Stimulated activated CD8-positive, alpha-beta memory T cell treated with anti-CD3 and anti-CD28 coated beads, Interleukin-15, amount 100 ng/mL, for 24 hours (primary cell): Measurements from ENCODE around the gene DIS3L2.
"Not testable (repeated sequence)": the region's sequence is repeated elsewhere in the genome, so short reads cannot be mapped to it uniquely, and the experiment has no call there.

Experiments used
- DNase-seq: peaks from one replicate; pipeline ENCODE4 v3.0.0-alpha.2; 2020; ENCODE audit warnings: low read depth

DIS3L2 gene

DNA sequence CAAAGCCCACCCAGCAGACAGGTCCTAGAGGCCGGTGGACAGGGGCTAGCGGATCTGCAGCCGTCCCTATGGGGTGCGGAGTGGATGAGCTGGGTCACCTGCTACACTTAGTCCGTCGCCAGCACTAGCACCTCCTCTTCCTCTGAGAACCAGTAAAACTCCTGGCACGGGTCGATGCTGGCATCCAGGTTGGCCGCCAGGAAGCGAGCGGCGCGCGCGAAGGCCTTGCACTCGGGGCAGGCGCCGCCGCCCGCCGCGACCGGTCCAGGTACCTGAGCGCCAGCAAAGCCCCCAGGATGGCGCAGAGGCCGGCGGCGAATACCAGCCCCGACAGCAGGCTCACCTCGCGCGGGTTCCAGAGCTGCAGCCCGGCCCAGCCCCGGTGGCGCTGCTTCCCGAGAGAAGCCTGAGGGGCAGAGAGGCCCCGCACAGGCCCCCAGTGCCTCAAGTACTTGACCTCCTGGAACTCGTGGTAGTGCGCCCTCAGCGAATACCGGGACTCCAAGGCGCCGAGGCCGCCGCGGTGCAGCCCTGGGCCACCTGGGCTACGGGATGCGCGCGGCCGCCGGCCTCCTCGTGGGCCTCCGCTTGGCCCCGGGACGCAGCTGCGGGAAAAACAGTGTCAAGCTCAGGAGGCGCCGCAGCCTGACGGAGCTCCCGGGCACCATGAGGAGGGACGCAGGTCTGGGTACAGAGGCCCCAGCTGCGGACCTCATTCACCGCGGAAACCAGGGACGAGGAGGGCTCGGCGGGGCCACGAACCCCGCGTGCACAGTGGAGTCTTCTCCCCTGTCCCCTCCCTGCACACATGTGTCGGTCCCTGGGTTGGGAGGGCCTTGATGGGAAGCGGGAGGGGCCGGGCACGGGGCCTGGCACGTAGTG is 389.5 kb downstream of the DIS3L2 start:
- DNase-seq, result no peak

DNA sequence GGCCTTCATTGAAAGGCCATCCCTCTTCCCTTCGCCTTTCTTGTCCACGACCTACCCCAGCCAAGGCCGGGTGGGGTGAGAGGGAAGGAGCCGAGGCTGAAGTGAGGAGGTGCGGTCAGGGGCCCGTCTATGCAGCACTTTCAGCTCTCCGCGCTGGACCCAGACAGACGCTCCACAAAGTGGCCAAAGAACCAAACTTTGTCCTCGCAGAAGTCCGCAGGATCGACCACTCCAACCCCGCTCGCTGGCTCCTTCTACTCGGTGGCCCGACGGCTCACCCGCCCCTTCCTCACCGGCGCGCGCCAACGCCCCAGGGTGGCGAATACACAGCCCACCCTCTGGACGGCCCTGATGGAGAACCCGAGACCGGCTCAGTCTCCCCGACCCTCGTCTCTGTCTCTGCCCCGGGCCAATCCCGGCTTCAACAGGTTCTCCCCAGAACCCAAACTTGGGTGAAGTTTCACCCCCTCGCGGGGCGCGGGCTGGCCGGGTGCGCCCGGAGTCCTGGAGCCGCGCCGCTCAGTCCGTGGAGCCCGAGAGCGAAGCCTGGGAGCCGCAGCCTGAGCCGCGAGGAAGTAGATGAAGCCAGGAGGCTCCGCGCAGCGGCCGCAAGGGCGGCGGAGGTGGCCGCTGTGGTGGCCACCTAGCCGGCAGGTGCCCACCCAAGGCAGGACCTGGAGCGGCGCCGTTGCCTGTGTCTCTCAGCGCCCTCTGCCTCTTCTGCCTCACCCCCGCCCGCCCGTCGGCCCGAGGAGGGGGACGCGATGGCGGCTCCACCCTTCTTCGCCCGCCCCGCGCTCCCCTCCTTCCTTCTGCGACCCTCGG is 390.4 kb downstream of the DIS3L2 start:
- no peak for DNase-seq

DNA sequence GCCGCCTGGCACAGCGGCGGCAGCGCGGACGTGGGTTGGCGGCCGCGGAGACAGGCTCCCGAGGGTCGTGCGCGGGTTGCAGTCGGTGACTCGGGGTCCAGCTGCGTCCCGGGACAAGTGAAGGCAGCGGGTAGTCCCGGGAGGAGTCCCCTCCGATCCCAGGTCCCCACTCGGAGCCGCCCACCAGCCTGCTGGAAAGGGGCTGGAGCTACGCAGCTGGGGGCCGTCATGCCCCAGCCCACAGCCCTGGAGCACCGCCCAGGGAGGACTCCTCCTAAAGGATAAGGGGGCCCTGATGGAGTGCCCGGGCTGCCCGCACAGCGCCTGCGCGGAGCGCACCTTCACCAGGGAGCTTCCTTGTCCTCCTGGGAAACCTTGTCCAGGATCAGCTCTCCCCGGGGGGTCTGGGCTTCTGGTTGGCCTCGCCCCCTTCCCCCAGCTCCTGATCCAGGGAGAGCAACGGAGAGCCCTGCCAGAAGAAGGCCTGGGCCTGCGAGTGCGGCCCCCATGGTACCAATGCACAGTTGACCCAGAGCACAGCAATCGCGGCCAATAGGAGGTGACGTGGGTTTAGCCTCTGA is 391.1 kb downstream of the DIS3L2 start:
- no peak for DNase-seq

DNA sequence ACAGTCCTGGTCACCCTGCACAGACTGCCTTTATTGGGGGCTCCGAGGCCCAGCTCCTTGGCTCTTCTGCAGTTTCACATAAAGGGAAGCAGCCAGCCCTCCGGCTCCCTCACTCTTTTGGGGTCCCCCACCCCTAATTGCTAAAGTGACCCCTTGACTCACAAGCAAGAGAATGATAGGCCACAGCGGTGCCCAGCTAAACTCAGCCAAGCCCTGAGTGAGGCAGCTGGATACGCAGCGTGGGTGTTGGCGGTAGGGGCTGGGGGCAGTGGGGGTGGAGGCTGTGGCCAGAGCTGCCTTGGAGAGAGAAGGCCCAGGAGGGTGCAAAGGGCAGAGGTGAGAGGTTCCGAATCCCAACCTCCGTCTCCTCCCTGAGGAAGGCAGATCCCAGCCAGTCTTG is 391.6 kb downstream of the DIS3L2 start:
- no peak for DNase-seq

DNA sequence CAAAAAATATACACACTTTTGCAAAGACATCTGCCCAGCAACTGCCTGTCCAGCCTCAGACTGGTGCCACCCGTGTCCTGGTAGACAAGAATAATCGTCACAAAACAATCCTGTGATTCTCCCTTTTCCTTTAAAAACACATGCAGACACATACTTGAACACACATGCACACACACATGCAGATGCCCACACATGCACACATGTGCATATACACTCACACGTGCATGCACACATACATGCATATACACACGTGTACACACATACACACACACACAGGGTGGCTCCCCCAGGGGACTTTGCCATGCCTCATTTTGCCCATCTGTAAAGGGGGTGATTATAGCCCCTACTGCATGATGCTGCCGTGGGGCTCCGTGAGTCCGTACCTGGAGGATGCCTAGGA is 392.1 kb downstream of the DIS3L2 start:
- DNase-seq, result no peak

DNA sequence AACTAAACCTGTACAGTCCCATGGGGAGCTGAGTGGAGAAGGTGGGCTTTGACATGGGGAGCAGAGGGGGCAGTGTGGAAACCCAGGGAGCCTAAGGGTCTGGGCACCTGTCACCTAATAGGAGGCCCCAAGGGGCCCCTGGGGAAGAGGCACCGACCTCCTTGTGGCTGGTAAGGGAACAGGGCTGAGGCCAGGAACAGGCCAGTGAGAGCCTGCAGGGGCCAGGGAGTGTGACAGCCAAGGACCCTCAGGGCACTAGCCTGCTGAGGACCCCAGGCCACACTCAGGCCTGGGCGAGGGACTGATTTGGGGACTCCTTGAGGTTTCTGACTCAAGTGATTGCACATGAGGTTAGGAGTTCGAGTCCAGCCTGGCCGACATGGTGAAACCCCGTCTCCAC is 392.6 kb downstream of the DIS3L2 start:
- DNase-seq, result no peak

DNA sequence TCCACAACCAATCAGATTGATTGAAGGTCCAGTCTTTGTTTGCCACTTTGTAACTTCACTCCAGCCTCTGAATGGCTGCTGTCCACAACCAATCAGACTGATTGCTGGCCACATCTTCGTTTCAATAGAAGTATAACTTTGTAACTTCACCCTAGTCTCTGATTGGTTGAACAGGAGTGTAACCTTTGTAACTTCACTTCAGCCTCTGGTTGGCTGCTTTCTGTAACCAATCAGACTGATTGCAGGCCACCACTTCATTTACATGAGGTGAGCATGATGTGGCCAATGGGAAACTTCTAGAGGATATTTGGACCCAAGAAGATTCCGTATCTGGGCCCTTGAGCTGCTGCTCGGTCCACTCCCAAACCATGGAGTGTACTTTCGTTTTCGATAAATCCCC is 400.1 kb downstream of the DIS3L2 start:
- no peak for DNase-seq

DNA sequence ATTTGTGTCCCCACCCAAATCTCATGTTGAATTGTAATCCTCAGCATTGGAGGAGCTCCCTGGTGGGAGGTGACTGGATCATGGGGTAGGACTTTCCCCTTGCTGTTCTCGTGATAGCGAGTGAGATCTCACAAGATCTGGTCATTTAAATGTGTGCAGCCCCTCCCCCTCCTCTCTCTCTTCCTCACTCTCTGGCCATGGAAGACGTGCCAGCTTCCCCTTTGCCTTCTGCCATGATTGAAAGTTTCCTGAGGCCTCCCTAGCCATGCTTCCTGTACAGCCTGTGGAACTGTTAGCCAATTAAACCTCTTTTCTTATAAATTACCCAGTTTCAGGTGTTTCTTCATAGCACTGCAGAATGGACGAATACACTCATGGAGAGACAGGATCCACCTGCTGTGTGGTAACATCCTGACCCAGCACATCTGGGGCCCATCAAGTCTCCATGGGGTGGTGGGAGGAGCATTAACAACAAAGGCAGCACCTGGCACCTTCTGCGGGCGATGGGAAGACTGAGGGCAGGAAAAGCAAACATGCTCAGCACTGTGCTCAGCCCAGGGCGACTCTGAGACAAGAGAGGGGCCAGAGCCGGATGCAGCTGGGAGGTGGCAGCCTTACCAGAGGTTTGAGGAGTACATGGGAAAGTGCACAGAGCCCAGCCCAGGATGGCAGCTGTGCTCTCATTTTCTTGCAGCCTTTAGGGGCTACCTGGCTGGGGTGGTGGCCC is 400.8 kb downstream of the DIS3L2 start:
- DNase-seq, result no peak

DNA sequence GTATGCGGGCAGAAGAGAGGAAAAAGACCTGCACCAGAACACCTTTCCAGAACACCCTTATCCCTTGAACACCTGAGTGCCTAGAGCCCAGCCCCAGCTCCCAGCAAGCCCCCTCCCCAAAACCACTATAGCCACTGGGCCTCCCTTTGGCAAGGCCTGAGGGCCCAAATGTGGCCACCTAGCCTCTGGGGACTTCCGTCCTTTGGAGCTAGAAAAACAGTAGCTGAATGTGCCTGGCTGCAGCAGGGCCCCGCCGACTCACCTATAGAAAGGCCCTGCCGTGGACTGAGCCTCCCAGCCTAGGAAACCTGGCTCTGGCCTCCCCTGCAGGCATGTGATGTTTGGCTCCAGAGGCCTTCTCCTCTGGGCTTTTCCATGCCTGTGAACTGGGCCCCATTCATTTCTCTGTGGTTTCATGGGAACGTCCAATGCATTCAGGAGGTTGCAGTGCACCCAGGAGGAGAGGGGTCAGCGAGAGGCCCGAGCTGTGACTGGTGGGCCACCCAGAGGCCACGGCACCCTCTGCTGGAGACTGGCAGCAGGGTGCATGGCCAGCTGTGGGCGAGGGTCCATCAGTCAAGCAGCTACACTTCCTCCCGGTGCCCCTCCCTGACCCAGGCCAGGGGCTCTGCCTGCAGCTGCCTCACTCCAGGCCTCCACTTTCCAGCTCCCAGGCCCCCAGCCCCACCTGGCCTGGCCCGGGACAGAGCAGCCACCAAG is 401.7 kb downstream of the DIS3L2 start:
- not testable (repeated sequence) for DNase-seq

DNA sequence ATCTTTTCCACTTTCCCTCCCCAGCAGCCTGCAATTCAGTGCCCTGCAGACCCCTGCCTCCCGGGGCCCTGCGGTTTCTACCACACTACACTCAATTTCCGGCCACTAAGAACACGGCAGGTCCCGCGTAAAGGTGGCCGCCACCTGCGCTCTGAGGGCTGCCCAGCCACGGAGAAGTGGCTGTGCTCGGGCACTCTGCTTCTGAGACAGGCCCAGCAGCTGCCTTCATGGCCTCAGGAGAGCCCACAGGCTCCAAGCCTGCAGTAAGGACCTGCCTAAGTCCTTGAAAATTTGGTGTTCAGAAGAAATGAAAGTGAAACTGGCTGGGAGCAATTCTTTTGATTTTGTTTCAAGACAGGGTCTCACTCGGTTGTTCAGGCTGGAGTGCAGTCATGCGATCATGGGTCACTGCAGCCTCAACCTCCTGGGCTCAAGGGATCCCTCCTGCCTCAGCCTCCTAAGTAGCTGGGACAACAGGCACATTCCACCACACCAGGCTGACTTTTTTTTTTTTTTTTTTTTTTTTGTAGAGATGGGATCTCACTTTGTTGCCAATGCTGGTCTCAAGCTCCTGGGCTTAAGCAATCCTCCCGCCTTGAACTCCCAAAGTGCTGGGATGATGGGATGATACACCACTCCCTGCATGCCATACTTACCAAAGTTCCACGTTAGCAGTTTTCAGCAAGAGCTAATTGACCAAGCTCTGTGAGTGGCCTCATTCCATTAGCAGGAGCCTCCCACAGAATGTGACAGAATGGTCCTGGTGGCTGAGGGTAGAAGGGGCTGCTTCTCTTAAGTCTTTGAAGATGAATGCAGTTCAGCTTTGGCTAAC is 402.5 kb downstream of the DIS3L2 start:
- DNase-seq, result no peak

DNA sequence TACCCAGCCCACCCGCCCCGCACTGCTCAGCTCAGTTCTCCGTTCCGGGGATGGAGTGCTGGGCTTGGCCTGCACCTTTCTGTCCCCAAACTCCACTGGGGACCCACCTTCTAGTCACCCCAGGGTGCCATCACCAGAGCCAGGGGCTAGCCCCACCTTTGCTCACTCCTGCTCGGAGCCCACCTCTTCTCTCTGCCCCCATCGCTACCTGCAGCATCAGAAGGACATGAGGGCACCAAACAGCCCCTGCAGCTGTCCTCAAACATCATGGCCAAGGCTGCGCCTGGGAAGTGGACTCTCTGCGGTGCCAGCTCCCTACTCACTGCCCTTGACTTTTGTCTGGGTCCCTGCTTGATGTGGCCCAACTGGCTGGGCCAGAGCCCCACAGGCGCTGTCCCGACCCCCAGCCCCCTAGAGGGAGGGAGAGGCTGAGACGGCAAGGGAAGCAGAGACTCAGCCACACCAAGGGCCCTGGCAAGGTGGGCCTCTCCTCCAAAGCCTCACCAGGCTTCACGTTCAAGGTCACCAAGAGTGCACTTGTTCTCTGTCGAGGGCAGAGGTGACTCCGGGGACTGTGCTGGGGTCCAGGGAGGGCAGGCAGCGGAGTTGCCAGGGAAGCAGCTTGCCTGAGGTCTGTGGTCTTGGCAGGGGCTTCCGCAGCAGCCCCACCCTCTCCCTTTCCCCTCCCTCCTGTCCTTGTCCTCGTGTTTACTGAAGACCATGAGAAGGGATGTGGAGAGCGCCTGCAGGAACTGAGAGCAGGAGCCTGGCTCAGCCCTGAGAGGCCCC is 403.5 kb downstream of the DIS3L2 start:
- DNase-seq, result not testable (repeated sequence)

DNA sequence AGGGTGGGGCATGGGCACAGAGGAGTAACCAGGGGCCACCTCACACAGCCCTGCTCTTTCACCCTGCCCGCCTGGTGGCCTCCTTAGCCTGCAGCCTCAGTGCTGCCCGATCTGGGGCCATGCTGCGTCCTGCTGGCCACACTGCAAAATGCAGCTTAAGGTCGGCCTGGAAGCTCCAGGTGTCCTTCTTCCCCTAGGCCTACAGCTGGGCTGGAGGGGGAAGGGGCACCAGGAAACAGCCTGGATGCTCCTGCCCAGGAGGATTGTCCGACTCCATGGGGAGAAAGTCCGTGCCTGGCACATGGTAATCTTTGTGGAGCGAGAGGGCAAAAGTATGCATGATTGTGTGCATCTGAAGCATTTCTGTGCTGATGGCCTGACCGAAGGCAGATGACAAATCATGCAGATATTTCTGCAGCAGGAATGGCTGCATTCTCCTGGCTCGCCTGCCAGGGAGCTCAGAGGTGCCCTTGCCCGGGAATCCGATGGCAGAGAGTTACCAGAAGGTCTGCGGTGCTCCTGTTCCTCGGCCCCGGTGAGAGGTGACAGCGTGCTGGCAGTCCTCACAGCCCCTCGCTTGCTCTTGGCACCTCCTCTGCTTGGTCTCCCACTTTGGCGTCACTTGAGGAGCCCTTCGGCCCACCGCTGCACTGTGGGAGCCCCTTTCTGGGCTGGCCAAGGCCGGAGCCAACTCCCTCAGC is 404.3 kb downstream of the DIS3L2 start:
- no peak for DNase-seq

DNA sequence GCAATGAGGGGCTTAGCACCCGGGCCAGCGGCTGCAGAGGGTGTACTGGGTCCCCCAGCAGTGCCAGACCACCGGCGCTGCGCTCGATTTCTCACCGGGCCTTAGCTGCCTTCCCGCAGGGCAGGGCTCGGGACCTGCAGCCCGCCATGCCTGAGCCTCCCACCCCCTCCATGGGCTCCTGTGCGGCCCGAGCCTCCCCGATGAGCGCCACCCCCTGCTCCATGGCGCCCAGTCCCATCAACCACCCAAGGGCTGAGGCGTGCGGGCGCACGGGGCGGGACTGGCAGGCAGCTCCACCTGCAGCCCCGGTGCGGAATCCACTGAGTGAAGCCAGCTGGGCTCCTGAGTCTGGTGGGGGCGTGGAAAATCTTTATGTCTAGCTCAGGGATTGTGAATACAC is 404.9 kb downstream of the DIS3L2 start:
- DNase-seq, result not testable (repeated sequence)

DNA sequence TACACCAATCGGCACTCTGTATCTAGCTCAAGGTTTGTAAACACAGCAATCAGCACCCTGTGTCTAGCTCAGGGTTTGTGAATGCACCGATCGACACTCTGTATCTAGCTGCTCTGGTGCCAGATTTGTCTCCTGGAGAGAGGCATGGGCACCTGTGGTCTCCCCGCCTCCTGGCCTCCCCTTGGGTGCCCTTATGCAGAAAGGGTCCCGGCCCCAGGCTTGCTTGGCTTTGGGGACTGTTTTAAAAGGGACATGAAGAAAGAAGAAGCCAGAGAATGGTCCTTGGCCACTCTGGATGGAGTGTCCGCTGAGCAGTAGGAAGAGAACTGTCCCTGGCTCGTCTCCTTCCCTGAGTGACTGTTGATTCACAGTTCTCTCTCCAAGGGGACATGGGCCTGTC is 405.5 kb downstream of the DIS3L2 start:
- no peak for DNase-seq

DNA sequence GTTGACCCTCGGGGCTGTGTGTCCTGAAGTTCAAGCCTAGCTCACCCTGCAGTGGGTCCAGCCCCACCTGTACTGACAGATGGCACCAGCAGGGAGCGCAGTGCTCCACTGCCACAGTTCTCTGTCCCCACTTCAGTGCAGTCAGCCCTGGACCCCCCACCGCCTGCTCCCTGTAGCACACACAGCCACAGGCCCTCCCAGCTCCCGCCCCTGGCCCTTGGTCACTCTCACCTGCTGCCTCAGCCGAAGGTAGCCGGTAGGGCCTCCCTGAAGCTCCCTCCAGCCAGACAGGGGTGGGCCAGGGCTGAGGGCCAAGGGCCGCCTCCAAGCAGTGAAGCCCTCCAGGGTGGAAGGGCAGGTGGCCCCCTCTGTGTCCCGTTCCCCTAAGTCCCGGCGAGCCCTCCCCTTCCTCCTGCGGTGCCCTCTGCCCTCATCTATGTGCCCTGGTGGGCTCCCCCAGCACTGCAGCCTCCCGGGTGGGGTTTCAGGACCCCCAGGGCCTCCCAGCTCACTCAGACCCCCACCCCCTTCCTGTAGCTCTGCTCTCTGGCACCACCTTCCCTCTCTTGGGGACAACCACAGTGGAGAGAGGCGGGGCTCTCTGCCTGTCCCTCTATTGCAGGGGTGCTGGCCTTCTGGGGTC is 406.2 kb downstream of the DIS3L2 start:
- no peak for DNase-seq

DNA sequence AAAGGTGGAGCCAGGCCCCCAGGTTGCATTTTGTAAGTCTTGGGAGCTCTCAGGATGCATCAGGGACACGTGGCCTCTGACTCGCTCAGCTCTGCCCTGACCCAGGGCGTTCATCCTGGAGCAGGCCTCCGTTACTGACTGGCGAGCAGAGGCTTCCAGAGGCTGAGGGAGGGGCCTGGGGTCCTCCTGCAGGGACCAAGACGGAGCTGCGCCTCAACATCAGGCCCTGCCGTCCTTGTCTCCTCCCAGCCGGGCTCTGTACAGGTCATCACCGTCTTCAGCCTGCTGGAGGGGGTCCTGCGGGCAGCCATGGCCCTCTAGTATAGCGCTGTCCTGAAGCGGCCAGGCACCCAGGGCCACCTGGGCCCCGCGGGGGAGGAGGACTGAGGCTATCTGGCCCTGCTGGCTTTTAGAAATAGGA is 406.8 kb downstream of the DIS3L2 start:
- no peak for DNase-seq

DNA sequence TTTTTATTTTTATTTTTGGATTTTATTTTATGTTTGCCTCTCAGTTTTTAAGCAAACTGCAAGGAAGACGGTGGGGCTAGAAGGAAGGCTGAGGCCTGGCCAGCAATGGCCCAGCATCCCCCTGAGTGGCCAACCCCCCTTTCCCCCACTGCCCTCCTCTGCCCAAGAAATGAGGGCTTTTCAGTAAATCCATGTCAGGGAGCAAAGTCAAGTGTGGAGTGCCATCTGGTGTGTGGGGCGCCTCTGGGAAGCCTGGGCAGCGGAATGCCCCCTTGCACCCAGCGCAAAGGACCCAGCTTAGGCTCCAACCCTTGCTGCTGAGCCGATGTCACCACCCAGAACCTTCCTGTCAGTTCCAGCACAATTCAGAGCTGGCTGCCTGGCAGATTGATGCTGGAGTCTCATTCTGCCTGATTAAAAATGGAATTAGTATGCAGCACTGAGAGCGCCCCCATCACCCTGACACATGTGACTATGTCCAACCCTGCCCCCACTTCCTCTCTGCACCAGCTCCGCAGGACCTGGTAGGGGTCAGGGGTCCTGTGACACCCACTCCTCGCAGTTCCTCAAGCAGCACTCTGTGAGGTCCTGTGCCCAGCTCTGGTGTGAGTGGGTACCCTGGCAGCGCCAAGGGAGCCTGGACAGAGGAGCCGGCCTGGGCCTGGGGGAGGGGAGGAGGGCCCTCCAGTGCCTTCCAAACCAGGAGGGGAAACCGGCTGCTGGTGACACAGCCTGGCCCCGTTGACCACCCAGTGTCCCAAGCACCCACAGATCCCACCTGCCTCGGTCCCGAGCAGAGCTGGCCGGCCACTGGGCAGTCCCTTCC is 407.8 kb downstream of the DIS3L2 start:
- DNase-seq, result no peak

DNA sequence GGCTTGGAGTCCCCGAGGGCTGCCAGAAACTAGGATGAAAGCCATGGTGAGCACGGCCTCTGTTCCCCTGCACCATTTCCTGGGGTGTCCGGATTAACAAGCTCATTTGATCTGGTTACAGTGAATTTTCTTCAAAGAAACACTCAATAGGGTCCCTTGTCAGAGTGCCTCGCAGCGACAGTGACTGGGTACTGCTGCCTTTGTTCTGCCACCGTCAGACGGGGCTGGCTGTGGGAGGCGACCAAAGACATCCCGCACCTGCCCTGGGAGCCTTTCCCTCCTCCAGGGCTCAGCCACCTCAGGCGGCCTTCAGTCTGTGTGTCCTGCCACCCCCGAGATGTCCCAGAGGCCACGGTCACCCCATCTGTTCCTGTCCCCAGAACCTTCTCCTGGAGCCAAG is 408.5 kb downstream of the DIS3L2 start:
- not testable (repeated sequence) for DNase-seq
